Fibroblast of lung (primary cell): Measurements from ENCODE around the gene POMZP3. TPM values are rescaled to one million over a fixed set of nuclear protein-coding genes. Genes with fewer than 3 reads are reported as not detected.
A peak's percentile ranks its signal among the peaks of the same experiment; 100 is the strongest.
"Not testable (repeated sequence)": the region's sequence is repeated elsewhere in the genome, so short reads cannot be mapped to it uniquely, and the experiment has no call there.

Source experiments
- DNase-seq, 2 donors: peaks; one replicate each; pipeline versions ENCODE4 v3.0.0 to v3.0.0-alpha.2; 2010; ENCODE audit warnings: low read depth in 2 of 2
- H2AFZ ChIP-seq: 2 replicates; pipeline ENCODE4 v1.5.1; 2012; ENCODE audit warnings: low read length, control low read depth, inconsistent platforms
- H3K27ac ChIP-seq: 2 replicates; pipeline ENCODE4 v1.5.1; 2011; ENCODE audit warnings: low read length, control low read depth; ENCODE audit not compliant: insufficient read depth
- H3K27me3 ChIP-seq: 2 replicates; pipeline ENCODE4 v1.5.1; 2011; ENCODE audit warnings: mild to moderate bottlenecking, low read length; ENCODE audit not compliant: control insufficient read depth, insufficient read depth
- H3K36me3 ChIP-seq: 2 replicates; pipeline ENCODE4 v1.5.1; 2011; ENCODE audit warnings: low read length; ENCODE audit not compliant: control insufficient read depth, insufficient read depth
- H3K4me1 ChIP-seq: 2 replicates; pipeline ENCODE4 v1.5.1; 2011; ENCODE audit warnings: low read length; ENCODE audit not compliant: control insufficient read depth, insufficient read depth; ENCODE audit errors: extremely low read depth
- H3K4me2 ChIP-seq: 2 replicates; pipeline ENCODE4 v1.5.1; 2011; ENCODE audit warnings: low read length, control low read depth; ENCODE audit not compliant: insufficient read depth; ENCODE audit errors: extremely low read depth
- H3K4me3 ChIP-seq, 4 experiments: fragments of 200-600 bp in 1 of 4; sonication (generic) in 1 of 4; replicated peaks in 1 of 4; 2 replicates each; pipeline ENCODE4 v1.5.1; 2011 to 2016; ENCODE audit warnings: low read length in 4 of 4, low read depth in 3 of 4, mild to moderate bottlenecking in 3 of 4, control low read depth in 2 of 4, inconsistent platforms in 1 of 4, mixed read lengths in 1 of 4; ENCODE audit not compliant: insufficient read depth in 1 of 4; ENCODE audit errors: control extremely low read depth in 1 of 4
- H3K79me2 ChIP-seq: 2 replicates; pipeline ENCODE4 v1.5.1; 2012; ENCODE audit warnings: mild to moderate bottlenecking, low read length, inconsistent platforms; ENCODE audit not compliant: control insufficient read depth, insufficient read depth
- H3K9ac ChIP-seq: 2 replicates; pipeline ENCODE4 v1.5.1; 2011; ENCODE audit warnings: mild to moderate bottlenecking, low read length, control low read depth; ENCODE audit not compliant: insufficient read depth
- H3K9me3 ChIP-seq: 2 replicates; pipeline ENCODE4 v1.5.1; 2012; ENCODE audit warnings: low read depth, low read length; ENCODE audit not compliant: control insufficient read depth, insufficient read depth
- H4K20me1 ChIP-seq: 2 replicates; pipeline ENCODE4 v1.5.1; 2011; ENCODE audit warnings: low read length; ENCODE audit not compliant: control insufficient read depth, insufficient read depth; ENCODE audit errors: extremely low read depth
- polyA plus RNA-seq, 2 donors: library from polyadenylated mRNA; depleted of rRNA in 1 of 2; stranded (reverse) in 1 of 2; unstranded in 1 of 2; fragments of >200 nt; gene quantifications; 2 replicates each; pipeline ENCODE4 v1.2.1, GENCODE V29; 2011 to 2012; ENCODE audit warnings: missing spikeins in 1 of 2
- total RNA-seq: library from RNA; depleted of rRNA; stranded (reverse); fragments of >200 nt; gene quantifications from 2 replicates; pipeline ENCODE4 v1.2.1, GENCODE V29; 2014

POMZP3 gene
- total and polyA plus RNA-seq, 2 donors (not counting 1 experiment from before 2014, with no cell fraction given) = 1.3 to 13.6 TPM

GRCh38 chr7:76582848-76583631 is 44.0 kb downstream of the POMZP3 start:
- H3K4me2 ChIP-seq, H2AFZ ChIP-seq, H3K4me1 ChIP-seq, H3K4me3 ChIP-seq, H3K27me3 ChIP-seq, H4K20me1 ChIP-seq, H3K9me3 ChIP-seq, H3K9ac ChIP-seq, H3K36me3 ChIP-seq: not testable (repeated sequence)
- DNase-seq = peak; percentile 87 to 91
- Histone ChIP-seq H3K27ac (peak overlapping the region; percentile 57), H3K79me2 (peaks cover 13% of the 10 kb centered on the region)

GRCh38 chr7:76575919-76576655 is 51.0 kb downstream of the POMZP3 start:
- H3K27ac ChIP-seq = not testable (repeated sequence)

DNA sequence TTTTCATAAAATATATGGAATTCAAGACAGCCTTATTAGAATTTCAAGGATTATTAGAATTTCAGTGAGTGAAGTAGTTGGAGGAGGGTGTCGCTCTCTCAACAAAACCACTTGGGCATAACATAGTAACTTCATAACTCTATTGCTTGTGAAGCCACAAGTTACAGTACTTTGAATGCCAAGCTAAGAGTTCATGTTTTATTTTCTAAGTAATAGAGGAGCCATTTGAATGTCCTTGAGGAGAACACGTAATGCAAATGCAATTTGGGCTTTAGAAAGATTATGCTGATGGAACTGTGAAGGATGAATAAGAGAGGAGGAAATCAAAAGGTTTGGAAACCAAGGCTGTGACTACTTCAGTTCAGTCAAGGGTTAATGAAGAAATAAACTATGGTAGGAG is 51.6 kb downstream of the POMZP3 start:
- not testable (repeated sequence) for H3K9ac ChIP-seq, H3K4me1 ChIP-seq, H3K36me3 ChIP-seq, H3K27me3 ChIP-seq, H4K20me1 ChIP-seq, H2AFZ ChIP-seq, H3K4me2 ChIP-seq, H3K27ac ChIP-seq, H3K79me2 ChIP-seq, H3K9me3 ChIP-seq, H3K4me3 ChIP-seq
- DNase-seq = peak in 1 of 2 donors; percentile 8

More at GRCh38 chr7:76575919-76576655, 51.0 kb downstream of the POMZP3 start:
- H3K27me3 ChIP-seq, H3K4me2 ChIP-seq, H3K4me3 ChIP-seq, H3K4me1 ChIP-seq, H3K79me2 ChIP-seq, H3K9me3 ChIP-seq, H2AFZ ChIP-seq, H3K9ac ChIP-seq, H4K20me1 ChIP-seq, H3K36me3 ChIP-seq: not testable (repeated sequence)
- peak; percentile 23 to 38 for DNase-seq

GRCh38 chr7:76572296-76572695 is 54.8 kb downstream of the POMZP3 start:
- H4K20me1 ChIP-seq, H3K79me2 ChIP-seq, H2AFZ ChIP-seq, H3K27ac ChIP-seq, H3K4me3 ChIP-seq, H3K4me2 ChIP-seq, H3K9me3 ChIP-seq, H3K36me3 ChIP-seq, H3K4me1 ChIP-seq, DNase-seq, H3K9ac ChIP-seq, H3K27me3 ChIP-seq: not testable (repeated sequence)

DNA sequence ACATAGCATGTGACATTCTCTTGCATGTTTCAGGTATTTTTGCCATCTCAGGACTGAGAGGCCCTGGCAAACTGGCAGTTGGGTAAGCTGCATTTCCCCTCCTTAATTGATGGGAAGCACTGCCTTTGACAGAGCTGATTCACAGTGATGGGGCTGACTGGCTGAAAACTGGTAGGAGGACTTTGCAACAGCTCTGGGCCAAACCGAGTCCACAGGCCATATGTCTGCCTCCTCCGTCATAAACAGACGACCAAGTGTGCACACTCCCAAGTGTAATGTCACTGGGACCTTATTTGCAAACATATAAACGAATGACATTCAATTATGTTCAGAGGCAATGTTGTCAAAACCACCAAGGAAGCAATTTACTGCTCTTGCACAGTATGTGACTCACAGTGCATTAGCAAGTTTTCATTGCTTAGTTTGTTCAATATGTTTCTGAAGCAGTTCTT is 56.7 kb downstream of the POMZP3 start:
- H3K4me1 ChIP-seq, H3K36me3 ChIP-seq, H3K4me2 ChIP-seq, H3K79me2 ChIP-seq, H3K9me3 ChIP-seq, H3K4me3 ChIP-seq, H3K9ac ChIP-seq, H4K20me1 ChIP-seq, H2AFZ ChIP-seq, H3K27me3 ChIP-seq, H3K27ac ChIP-seq: not testable (repeated sequence)
- peak; percentile 38 to 43 for DNase-seq

GRCh38 chr7:76568742-76569141 is 58.3 kb downstream of the POMZP3 start:
- H3K9me3 ChIP-seq, H3K27ac ChIP-seq, H3K4me1 ChIP-seq, H3K9ac ChIP-seq, H3K4me2 ChIP-seq, H3K36me3 ChIP-seq, H3K27me3 ChIP-seq, H3K4me3 ChIP-seq, H2AFZ ChIP-seq, H3K79me2 ChIP-seq, H4K20me1 ChIP-seq: not testable (repeated sequence)
- peak; percentile 58 to 61 for DNase-seq
